Bronchial epithelial cell (primary cell): Measurements from ENCODE around the gene ARID3C. TPM values are rescaled to one million over a fixed set of nuclear protein-coding genes. Genes with fewer than 3 reads are reported as not detected.

Source experiments
- DNase-seq: peaks from one replicate; pipeline ENCODE4 v3.0.0-alpha.2; 2010; ENCODE audit warnings: low read depth
- FAIRE-seq: peaks from 2 replicates; lab custom pipeline; 2011; peaks lifted over from hg19 to GRCh38; lab: Jason Lieb, UNC
- H3K27me3 ChIP-seq: 2 replicates; pipeline ENCODE4 v1.5.1; 2011; ENCODE audit warnings: low read length; ENCODE audit not compliant: control insufficient read depth, insufficient read depth
- H3K36me3 ChIP-seq: 2 replicates; pipeline ENCODE4 v1.5.1; 2011; ENCODE audit warnings: low read length; ENCODE audit not compliant: control insufficient read depth, insufficient read depth
- H3K4me3 ChIP-seq: 2 replicates; pipeline ENCODE4 v1.5.1; 2011; ENCODE audit warnings: mild to moderate bottlenecking, low read depth, low read length, control low read depth
- total RNA-seq: library from RNA; depleted of rRNA; stranded (reverse); fragments of >200 nt; gene quantifications from 2 replicates; pipeline ENCODE4 v1.2.1, GENCODE V29; 2014
- TF ChIP-seq, protein P1 (sequence below): IDR thresholded peaks from 2 replicates; pipeline ENCODE4 v1.5.1; 2011; ENCODE audit warnings: mild to moderate bottlenecking, moderate library complexity, low read length, control low read depth, inconsistent platforms; ENCODE audit not compliant: insufficient read depth, severe bottlenecking

Gene ARID3C
- total RNA-seq, 1 donor from 2014 or later, result 0.26 TPM

DNA sequence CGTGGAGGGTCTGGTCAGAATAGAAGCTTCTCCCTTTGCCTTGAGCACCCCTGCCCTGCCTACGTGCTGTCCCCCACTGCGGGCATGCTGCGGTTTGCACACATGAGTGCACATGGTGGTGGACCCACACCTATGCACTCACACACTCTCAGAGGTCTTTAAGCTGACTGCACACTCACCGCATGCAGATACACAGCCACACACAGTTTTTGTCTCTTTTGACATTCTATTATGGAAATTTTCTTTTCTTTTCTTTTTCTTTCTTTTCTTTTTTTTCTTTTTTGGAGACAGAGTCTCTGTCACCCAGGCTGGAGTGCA lies 584 bp upstream of the ARID3C start:
- FAIRE-seq, result no peak
- TF ChIP-seq, protein P1, sequence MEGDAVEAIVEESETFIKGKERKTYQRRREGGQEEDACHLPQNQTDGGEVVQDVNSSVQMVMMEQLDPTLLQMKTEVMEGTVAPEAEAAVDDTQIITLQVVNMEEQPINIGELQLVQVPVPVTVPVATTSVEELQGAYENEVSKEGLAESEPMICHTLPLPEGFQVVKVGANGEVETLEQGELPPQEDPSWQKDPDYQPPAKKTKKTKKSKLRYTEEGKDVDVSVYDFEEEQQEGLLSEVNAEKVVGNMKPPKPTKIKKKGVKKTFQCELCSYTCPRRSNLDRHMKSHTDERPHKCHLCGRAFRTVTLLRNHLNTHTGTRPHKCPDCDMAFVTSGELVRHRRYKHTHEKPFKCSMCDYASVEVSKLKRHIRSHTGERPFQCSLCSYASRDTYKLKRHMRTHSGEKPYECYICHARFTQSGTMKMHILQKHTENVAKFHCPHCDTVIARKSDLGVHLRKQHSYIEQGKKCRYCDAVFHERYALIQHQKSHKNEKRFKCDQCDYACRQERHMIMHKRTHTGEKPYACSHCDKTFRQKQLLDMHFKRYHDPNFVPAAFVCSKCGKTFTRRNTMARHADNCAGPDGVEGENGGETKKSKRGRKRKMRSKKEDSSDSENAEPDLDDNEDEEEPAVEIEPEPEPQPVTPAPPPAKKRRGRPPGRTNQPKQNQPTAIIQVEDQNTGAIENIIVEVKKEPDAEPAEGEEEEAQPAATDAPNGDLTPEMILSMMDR, result no peak
- no peak for DNase-seq
- no peaks in the 10 kb centered on the region for H3K36me3 ChIP-seq
- H3K4me3 ChIP-seq, result no peak overlapping the region
- peaks cover 46% of the 10 kb centered on the region for H3K27me3 ChIP-seq

DNA sequence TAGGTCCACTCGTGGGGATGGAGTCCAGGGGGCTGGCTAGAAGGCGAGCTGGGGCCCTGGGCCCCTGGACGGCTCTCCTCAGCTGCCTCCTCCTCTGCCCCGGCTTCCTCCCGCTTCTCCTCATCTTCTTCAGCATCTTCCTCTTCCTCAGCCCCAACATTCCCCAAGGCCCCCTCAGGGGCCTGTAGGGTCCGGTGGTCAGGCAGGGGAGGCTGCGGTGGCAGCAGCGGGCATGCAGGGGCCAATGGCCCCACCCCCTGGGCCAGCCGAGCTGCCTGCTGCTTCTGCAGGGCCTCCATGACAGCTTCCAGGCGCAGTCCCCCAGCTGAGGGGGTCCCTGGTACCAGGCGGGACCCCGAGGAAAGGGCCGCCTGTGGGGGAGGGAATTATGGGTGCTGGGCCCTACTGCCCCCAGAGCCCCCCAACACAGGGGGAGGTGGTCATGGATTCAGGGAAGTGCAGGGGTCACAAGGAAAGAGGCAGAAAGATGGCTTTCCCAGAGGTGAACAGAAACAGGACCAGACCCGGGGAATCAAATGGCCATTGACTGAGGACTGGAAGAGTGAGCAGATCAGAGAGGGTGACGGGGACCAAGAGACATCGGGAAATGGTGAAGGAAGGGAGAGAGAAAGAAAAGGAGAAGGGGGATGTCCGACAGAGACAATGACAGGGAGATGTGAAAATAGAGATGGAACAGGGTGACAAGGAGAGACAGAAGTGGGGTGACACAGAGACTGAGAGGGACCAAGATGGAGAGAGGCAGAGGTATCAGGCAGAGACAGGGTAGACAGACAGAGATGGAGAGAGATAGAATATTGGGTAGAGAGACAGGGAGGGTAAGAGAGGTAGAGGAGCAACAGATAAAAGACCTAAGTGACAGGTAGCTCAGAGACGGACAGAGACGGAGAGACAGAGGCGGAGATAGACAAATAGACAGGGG lies 880 bp downstream of the ARID3C start:
- DNase-seq, result no peak
- Histone ChIP-seq H3K4me3 (no peak overlapping the region), H3K36me3 (no peaks in the 10 kb centered on the region), H3K27me3 (peaks cover 55% of the 10 kb centered on the region)
- TF ChIP-seq, protein P1, result no peak
- no peak for FAIRE-seq

DNA sequence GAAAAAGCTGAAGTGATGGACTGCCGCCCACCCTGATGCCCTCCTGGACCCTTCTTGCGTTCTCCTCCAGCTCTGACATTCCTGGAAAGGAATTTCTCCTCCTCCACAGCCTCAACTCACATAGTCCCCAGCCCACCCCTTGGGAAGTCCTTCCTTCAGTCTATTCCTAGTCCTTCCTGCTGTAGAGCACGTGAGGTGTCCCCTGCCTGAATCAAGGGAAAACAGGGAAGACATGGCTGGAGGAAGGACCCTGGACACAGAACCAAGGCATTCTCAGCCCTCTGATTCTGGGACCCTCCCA lies 3.7 kb downstream of the ARID3C start:
- TF ChIP-seq, protein P1, result no peak
- Histone ChIP-seq H3K4me3 (no peak overlapping the region), H3K36me3 (no peaks in the 10 kb centered on the region), H3K27me3 (peaks cover 53% of the 10 kb centered on the region)
- DNase-seq (no peak), FAIRE-seq (no peak)

DNA sequence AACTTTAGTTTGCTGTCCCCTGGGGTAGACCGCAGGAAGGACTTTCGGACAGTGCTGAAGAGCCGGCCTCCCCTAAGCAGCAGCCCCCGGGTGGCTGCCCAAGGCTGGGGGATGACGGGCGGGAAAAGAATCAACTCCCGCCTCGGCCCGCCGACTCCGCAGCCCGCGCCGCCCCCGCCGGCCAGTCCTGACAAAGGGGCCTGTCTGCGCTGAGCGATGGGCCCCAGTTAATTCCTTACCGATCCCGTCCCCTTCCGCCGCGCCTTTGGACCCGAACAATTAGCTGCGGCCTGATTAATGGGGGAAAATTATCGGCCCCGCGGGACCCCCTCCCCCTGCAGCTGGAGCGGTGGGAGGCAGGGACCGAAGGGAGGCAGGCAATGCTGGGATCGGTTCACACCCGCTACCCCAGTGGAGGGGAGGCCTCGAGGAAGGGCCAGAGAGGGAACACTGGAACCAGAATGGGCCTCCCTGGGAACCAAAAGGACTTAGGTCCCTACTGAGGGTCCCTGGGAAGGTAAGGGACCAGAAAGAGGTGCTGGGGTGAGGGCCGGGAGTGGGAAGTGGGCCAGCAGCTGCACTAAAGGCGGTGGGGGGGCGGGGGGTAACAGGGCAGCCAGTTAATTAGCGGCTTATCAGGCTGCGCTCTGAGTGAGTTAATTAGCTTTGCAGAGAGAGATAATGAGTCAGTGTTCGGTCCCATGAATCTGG lies 4.2 kb downstream of the ARID3C start:
- peaks cover 52% of the 10 kb centered on the region for H3K27me3 ChIP-seq
- TF ChIP-seq, protein P1, result no peak
- no peak overlapping the region for H3K4me3 ChIP-seq
- FAIRE-seq, result no peak
- H3K36me3 ChIP-seq, result no peaks in the 10 kb centered on the region
- no peak for DNase-seq

DNA sequence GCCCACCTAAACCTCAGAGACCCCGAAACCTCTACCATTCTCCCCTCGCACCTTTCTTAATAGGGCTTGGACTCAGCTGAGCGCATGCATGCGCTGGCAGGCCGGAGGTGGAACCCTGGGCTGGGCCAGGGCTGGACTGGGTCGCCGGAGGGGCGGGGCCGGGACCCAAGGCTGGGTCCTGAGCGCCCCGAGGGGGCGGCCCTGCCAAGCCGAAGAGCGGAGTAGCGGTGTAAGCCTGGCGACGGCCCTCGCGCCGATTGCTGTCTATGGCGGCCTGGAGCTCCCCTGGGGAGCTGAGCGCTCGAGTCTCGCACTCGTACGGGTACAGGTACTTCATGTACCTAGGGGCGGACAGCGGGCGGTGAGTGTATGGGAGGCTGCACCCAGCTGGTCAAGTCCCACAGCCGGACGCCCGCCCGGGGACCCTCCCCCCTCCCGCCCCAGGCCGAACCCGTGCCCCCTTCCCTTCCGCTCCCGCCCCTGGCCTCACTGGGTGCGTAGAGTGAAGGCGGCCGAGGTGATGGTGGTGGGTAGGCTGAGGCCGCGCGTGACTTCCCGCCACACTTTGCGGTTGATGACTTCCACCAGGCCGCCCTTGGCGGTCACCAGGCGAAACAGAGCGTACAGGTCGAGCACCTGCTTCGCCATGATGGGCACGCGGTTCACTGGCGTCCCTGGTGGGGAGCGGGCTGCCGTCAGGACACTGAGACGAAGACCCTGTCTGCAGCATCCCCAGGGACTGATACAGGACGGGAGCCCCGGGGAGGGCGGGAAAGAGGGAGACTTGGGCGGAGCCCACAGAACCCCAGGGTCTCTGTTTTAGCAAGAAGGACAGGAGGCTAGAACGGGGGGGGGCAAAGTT lies 5.3 kb downstream of the ARID3C start:
- no peak overlapping the region for H3K4me3 ChIP-seq
- TF ChIP-seq, protein P1, result no peak
- H3K36me3 ChIP-seq, result no peaks in the 10 kb centered on the region
- DNase-seq (no peak), FAIRE-seq (no peak)
- peaks cover 46% of the 10 kb centered on the region for H3K27me3 ChIP-seq
